Measurements from ENCODE around the gene ASPSCR1. TPM values are rescaled to one million over a fixed set of nuclear protein-coding genes. Genes with fewer than 3 reads are reported as not detected.

Gene ASPSCR1
- total and polyA plus RNA-seq, 2 of the 13 experiments (the other 11 are each of a cell fraction or from before 2014, with no cell fraction given), result 274 to 314 TPM

DNA sequence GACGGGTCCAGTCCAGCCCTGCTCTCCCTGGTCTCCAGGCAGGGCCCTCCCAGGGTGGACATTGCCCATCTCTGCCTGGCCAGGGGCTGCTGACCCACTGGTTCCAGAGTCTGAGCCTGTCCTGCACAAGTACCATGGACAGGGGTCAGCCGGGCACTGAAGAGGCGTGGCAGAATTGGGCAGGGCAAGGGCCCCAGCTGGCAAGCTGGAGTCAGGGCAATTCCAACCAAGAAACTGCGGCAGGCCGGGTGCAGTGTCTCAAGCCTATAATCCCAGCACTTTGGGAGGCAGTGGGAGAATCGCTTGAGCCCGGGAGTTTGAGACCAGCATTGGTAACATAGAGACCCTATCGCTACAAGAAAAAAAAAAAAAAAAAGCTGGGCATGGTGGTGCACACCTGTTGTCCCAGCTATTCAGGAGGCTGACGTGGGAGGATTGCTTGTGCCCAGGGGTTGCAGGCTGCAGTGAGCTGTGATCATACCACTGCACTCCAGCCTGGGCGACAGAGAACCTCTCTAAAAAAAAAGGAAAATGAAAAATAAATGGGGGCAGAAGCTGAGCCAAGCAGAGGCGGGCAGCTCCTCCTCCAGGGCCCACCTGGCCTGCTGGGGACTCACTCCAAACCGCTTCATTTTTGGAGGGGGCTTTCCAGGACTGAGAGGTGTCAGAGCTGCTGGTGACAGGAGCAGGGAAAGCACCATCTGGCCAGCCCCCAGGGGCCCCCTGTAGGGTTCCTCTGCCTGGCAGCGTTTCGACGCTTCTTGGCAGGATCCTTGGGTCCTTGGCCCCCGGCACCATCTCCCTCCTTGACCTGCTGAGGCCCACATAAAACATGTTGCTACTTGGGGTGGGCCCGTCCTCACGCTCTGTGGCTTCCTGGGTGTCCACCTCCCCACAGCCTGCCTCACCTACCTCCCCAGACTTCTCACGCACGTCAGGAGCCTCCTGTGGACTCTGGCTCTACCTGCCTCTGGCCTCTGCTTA, 47.0 kb upstream of the ASPSCR1 start (continued):
- no peak for TF ChIP-seq ARID4A (CRISPR knock-in tag; IDR thresholded peaks at IDR 0.05; ENCODE audit: borderline replicate concordance)
- no peak for TF ChIP-seq CBX1 (IDR thresholded peaks at IDR 0.05; ENCODE audit: low read depth)
- TF ChIP-seq MAFF (IDR thresholded peaks at IDR 0.05; ENCODE audit: low read depth, low read length), result no peak
- TF ChIP-seq ZMYM4 (CRISPR knock-in tag; IDR thresholded peaks at IDR 0.05), result no peak
- TF ChIP-seq POLR2AphosphoS5 (IDR thresholded peaks at IDR 0.05; ENCODE audit: low read depth, low read length), result no peak
- no peak for TF ChIP-seq CREB1 (IDR thresholded peaks at IDR 0.05)
- TF ChIP-seq CREB1 (CRISPR knock-in tag; IDR thresholded peaks at IDR 0.05), result no peak
- no peak for TF ChIP-seq KDM2A (CRISPR knock-in tag; IDR thresholded peaks at IDR 0.05; ENCODE audit: borderline replicate concordance, low read depth)
- TF ChIP-seq YY1 (IDR thresholded peaks at IDR 0.05; ENCODE audit: insufficient read depth, insufficient replicate concordance, low read depth, low read length), result peak; percentile 0
- TF ChIP-seq MEIS2 (CRISPR knock-in tag; IDR thresholded peaks at IDR 0.05), result no peak
- 0 out of 2 replicates have a peak, but pooled peaks have one; percentile 14 for TF ChIP-seq ZNF768 (CRISPR knock-in tag; IDR thresholded peaks at IDR 0.05)
- no peak for TF ChIP-seq ERF (CRISPR knock-in tag; IDR thresholded peaks at IDR 0.05)
- no peak for TF ChIP-seq KLF13 (CRISPR knock-in tag; IDR thresholded peaks at IDR 0.05)
- 0 out of 2 replicates have a peak, but pooled peaks have one; percentile 9 for TF ChIP-seq ZSCAN21 (CRISPR knock-in tag; IDR thresholded peaks at IDR 0.05; ENCODE audit: borderline replicate concordance)
- TF ChIP-seq, protein P1, sequence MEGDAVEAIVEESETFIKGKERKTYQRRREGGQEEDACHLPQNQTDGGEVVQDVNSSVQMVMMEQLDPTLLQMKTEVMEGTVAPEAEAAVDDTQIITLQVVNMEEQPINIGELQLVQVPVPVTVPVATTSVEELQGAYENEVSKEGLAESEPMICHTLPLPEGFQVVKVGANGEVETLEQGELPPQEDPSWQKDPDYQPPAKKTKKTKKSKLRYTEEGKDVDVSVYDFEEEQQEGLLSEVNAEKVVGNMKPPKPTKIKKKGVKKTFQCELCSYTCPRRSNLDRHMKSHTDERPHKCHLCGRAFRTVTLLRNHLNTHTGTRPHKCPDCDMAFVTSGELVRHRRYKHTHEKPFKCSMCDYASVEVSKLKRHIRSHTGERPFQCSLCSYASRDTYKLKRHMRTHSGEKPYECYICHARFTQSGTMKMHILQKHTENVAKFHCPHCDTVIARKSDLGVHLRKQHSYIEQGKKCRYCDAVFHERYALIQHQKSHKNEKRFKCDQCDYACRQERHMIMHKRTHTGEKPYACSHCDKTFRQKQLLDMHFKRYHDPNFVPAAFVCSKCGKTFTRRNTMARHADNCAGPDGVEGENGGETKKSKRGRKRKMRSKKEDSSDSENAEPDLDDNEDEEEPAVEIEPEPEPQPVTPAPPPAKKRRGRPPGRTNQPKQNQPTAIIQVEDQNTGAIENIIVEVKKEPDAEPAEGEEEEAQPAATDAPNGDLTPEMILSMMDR (CRISPR knock-in tag; IDR thresholded peaks at IDR 0.05), result no peak
- TF ChIP-seq, protein P2, sequence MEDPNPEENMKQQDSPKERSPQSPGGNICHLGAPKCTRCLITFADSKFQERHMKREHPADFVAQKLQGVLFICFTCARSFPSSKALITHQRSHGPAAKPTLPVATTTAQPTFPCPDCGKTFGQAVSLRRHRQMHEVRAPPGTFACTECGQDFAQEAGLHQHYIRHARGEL (CRISPR knock-in tag; IDR thresholded peaks at IDR 0.05), result no peak
- no peak for TF ChIP-seq ZKSCAN8 (CRISPR knock-in tag; IDR thresholded peaks at IDR 0.05; ENCODE audit: borderline replicate concordance)
- no peak for TF ChIP-seq ZNF235 (CRISPR knock-in tag; IDR thresholded peaks at IDR 0.05; ENCODE audit: borderline replicate concordance)
- TF ChIP-seq PAWR (CRISPR knock-in tag; IDR thresholded peaks at IDR 0.05; ENCODE audit: borderline replicate concordance), result no peak
- TF ChIP-seq TEAD3 (CRISPR knock-in tag; optimal IDR thresholded peaks at IDR 0.05; ENCODE audit: borderline replicate concordance), result no peak
- TF ChIP-seq ISL2 (CRISPR knock-in tag; IDR thresholded peaks at IDR 0.05), result no peak
- TF ChIP-seq IKZF4 (CRISPR knock-in tag; IDR thresholded peaks at IDR 0.05; ENCODE audit: borderline replicate concordance, low read depth, not compliant biosample characterization), result no peak
- TF ChIP-seq ZC3H13 (CRISPR knock-in tag; IDR thresholded peaks at IDR 0.05), result peak; percentile 74
- TF ChIP-seq FOSL1 (CRISPR knock-in tag; IDR thresholded peaks at IDR 0.05; ENCODE audit: borderline replicate concordance), result no peak
- TF ChIP-seq HOXD1 (CRISPR knock-in tag; IDR thresholded peaks at IDR 0.05), result no peak
